H1 (cell line): Measurements from ENCODE around the gene NLRC5. TPM values are rescaled to one million over a fixed set of nuclear protein-coding genes. Genes with fewer than 3 reads are reported as not detected.

Experiments used
- CTCF ChIA-PET: fragments of 300-600 bp; sonication (Branson Sonifier 250); formaldehyde crosslinking; loops from one replicate; lab custom pipeline; 2021; ENCODE audit not compliant: partially characterized antibody; lab: Charles Lee
- POLR2A ChIA-PET: fragments of 300-600 bp; sonication (Branson Sonifier 250); formaldehyde crosslinking; loops from one replicate; lab custom pipeline; 2021; ENCODE audit warnings: inconsistent platforms; ENCODE audit not compliant: partially characterized antibody; lab: Charles Lee
- DNase-seq, 2 experiments: peaks; one replicate each; pipeline versions ENCODE4 v3.0.0 to v3.0.0-alpha.2; 2010 to 2022; ENCODE audit warnings: low spot score in 2 of 2, low read depth in 1 of 2, mixed read lengths in 1 of 2
- FAIRE-seq: peaks from 2 replicates; lab custom pipeline; 2011; peaks lifted over from hg19 to GRCh38; lab: Jason Lieb, UNC
- H2AFZ ChIP-seq: 2 replicates; pipeline ENCODE4 v1.8.1; 2012; ENCODE audit warnings: low read length, inconsistent platforms
- H2AK5ac ChIP-seq: 2 replicates; pipeline ENCODE4 v1.6.1; 2013; ENCODE audit warnings: low read depth, low read length
- H2BK120ac ChIP-seq: replicated peaks from 2 replicates; pipeline ENCODE3; 2013; ENCODE audit warnings: low read depth, low read length, inconsistent platforms
- H2BK12ac ChIP-seq: 2 replicates; pipeline ENCODE4 v1.6.1; 2013; ENCODE audit warnings: low read depth, low read length
- H2BK15ac ChIP-seq: 2 replicates; pipeline ENCODE4 v1.6.1; 2013; ENCODE audit warnings: low read length
- H2BK20ac ChIP-seq: 2 replicates; pipeline ENCODE4 v1.6.1; 2013; ENCODE audit warnings: low read length
- H2BK5ac ChIP-seq: 2 replicates; pipeline ENCODE4 v1.6.1; 2013; ENCODE audit warnings: low read depth, low read length
- H3K14ac ChIP-seq: 2 replicates; pipeline ENCODE4 v1.6.1; 2013; ENCODE audit warnings: inconsistent platforms; ENCODE audit not compliant: insufficient read length
- H3K18ac ChIP-seq: 2 replicates; pipeline ENCODE4 v1.6.1; 2013; ENCODE audit warnings: low read length; ENCODE audit errors: extremely low read depth
- H3K23ac ChIP-seq: 2 replicates; pipeline ENCODE4 v1.6.1; 2013; ENCODE audit warnings: inconsistent platforms; ENCODE audit not compliant: insufficient read length
- H3K23me2 ChIP-seq: 2 replicates; pipeline ENCODE4 v1.6.1; 2013; ENCODE audit warnings: low read depth, low read length
- H3K27ac ChIP-seq: 2 replicates; pipeline ENCODE4 v1.6.1; 2011; ENCODE audit warnings: low read depth, low read length, inconsistent platforms
- H3K27me3 ChIP-seq, 4 experiments: replicated peaks in 1 of 4; 1 replicate in 1 of 4; 2 replicates in 3 of 4; pipeline versions ENCODE4 v1.6.1 to v1.8.1; 2011 to 2013; ENCODE audit warnings: low read length in 3 of 4, mild to moderate bottlenecking in 3 of 4, inconsistent platforms in 2 of 4, mixed read lengths in 2 of 4, moderate library complexity in 1 of 4; ENCODE audit not compliant: control insufficient read depth in 3 of 4, insufficient read depth in 3 of 4; ENCODE audit errors: extremely low read depth in 1 of 4
- H3K36me3 ChIP-seq, 4 experiments: 2 replicates each; pipeline versions ENCODE4 v1.6.1 to v1.8.1; 2011 to 2013; ENCODE audit warnings: mild to moderate bottlenecking in 4 of 4, low read length in 3 of 4, moderate library complexity in 2 of 4, control low read depth in 1 of 4, inconsistent platforms in 1 of 4; ENCODE audit not compliant: insufficient read depth in 4 of 4, control insufficient read depth in 2 of 4
- H3K4ac ChIP-seq: replicated peaks from 2 replicates; pipeline ENCODE3; 2013; ENCODE audit warnings: low read length, low read depth, mixed read lengths, inconsistent platforms; ENCODE audit not compliant: insufficient read length
- H3K4me1 ChIP-seq, 4 experiments: replicated peaks in 1 of 4; 1 replicate in 1 of 4; 2 replicates in 3 of 4; pipeline versions ENCODE4 v1.6.1 to v1.8.1; 2011 to 2013; ENCODE audit warnings: low read length in 3 of 4, inconsistent platforms in 2 of 4, mixed read lengths in 1 of 4; ENCODE audit not compliant: insufficient read depth in 4 of 4, control insufficient read depth in 3 of 4
- H3K4me2 ChIP-seq, 2 experiments: 2 replicates each; pipeline versions ENCODE4 v1.6.1 to v1.8.1; 2011 to 2013; ENCODE audit warnings: low read depth in 2 of 2, low read length in 2 of 2, control low read depth in 1 of 2, inconsistent platforms in 1 of 2, mild to moderate bottlenecking in 1 of 2; ENCODE audit not compliant: insufficient read depth in 1 of 2
- H3K4me3 ChIP-seq, 4 experiments: fragments of 200-600, 300-600 bp in 1 of 4; sonication (generic), shearing (Covaris generic), sonication (Bioruptor Twin) in 1 of 4; 2 replicates each; pipeline versions ENCODE4 v1.5.1 to v1.8.1; 2011 to 2016; ENCODE audit warnings: low read length in 4 of 4, low read depth in 3 of 4, control low read depth in 2 of 4, inconsistent platforms in 2 of 4, mild to moderate bottlenecking in 2 of 4, mixed read lengths in 1 of 4, moderate library complexity in 1 of 4; ENCODE audit not compliant: insufficient read depth in 2 of 4; ENCODE audit errors: extremely low read depth in 1 of 4
- H3K56ac ChIP-seq: replicated peaks from 2 replicates; pipeline ENCODE3; 2013; ENCODE audit warnings: low read depth, mild to moderate bottlenecking, mixed read lengths, low read length, inconsistent platforms; ENCODE audit not compliant: insufficient read length
- H3K79me1 ChIP-seq: 2 replicates; pipeline ENCODE4 v1.6.1; 2013; ENCODE audit warnings: low read depth, low read length, control low read depth
- H3K79me2 ChIP-seq, 2 experiments: 2 replicates each; pipeline versions ENCODE4 v1.6.1 to v1.8.1; 2012 to 2013; ENCODE audit warnings: low read length in 2 of 2, mild to moderate bottlenecking in 2 of 2, inconsistent platforms in 1 of 2; ENCODE audit not compliant: insufficient read depth in 2 of 2, control insufficient read depth in 1 of 2
- H3K9ac ChIP-seq, 4 experiments: replicated peaks in 1 of 4; 1 replicate in 1 of 4; 2 replicates in 3 of 4; pipeline versions ENCODE4 v1.6.1 to v1.8.1; 2011 to 2013; ENCODE audit warnings: low read depth in 3 of 4, low read length in 3 of 4, control low read depth in 2 of 4, mild to moderate bottlenecking in 2 of 4, moderate library complexity in 2 of 4, inconsistent platforms in 1 of 4; ENCODE audit errors: extremely low read depth in 1 of 4
- H3K9me3 ChIP-seq, 2 experiments: 2 replicates each; pipeline versions ENCODE4 v1.6.1 to v1.8.1; 2012 to 2013; ENCODE audit warnings: mild to moderate bottlenecking in 2 of 2, moderate library complexity in 2 of 2, control low read depth in 1 of 2, inconsistent platforms in 1 of 2, low read depth in 1 of 2, low read length in 1 of 2, mixed read lengths in 1 of 2; ENCODE audit not compliant: insufficient read depth in 2 of 2
- H4K20me1 ChIP-seq, 2 experiments: replicated peaks in 1 of 2; 2 replicates each; pipeline versions ENCODE3 to v1.8.1; 2011 to 2013; ENCODE audit warnings: inconsistent platforms in 2 of 2, low read length in 2 of 2, mild to moderate bottlenecking in 1 of 2; ENCODE audit not compliant: insufficient read depth in 2 of 2, control insufficient read depth in 1 of 2
- H4K5ac ChIP-seq: 2 replicates; pipeline ENCODE4 v1.6.1; 2013; ENCODE audit warnings: low read length, low read depth, mixed read lengths, inconsistent platforms; ENCODE audit not compliant: insufficient read length
- H4K8ac ChIP-seq: 2 replicates; pipeline ENCODE4 v1.8.0; 2013; ENCODE audit warnings: mild to moderate bottlenecking, moderate library complexity, low read length, inconsistent platforms; ENCODE audit not compliant: insufficient read depth; ENCODE audit errors: extremely low read depth
- H4K91ac ChIP-seq: replicated peaks from 2 replicates; pipeline ENCODE3; 2013; ENCODE audit warnings: low read length, mixed read lengths, inconsistent platforms; ENCODE audit not compliant: insufficient read length
- RNF2 ChIP-seq: fragments of 200-900, 300-1000 bp; sonication (generic); IDR thresholded peaks from 2 replicates; pipeline ENCODE4 v1.7.1; 2016; ENCODE audit warnings: borderline replicate concordance, low read depth, mild to moderate bottlenecking, antibody characterized with exemption, low read length; ENCODE audit not compliant: poor library complexity, severe bottlenecking; ENCODE audit errors: missing control alignments
- WGBS, 2 experiments: shearing (Covaris generic) in 1 of 2; methylation state at CpG; one replicate each; pipeline versions ENCODE4 v1.1.6 to v1.1.7; 2013 to 2015; ENCODE audit warnings: low lambda C conversion rate in 2 of 2, mixed read lengths in 2 of 2, inconsistent platforms in 1 of 2, low coverage in 1 of 2, missing lambda C conversion rate in 1 of 2; ENCODE audit not compliant: insufficient replicate concordance in 2 of 2, insufficient coverage in 1 of 2, insufficient read length in 1 of 2; ENCODE audit errors: extremely low coverage in 1 of 2, missing lambda C conversion rate in 1 of 2; 5-methylcytosine and 5-hydroxymethylcytosine counted together
- polyA plus RNA-seq, 7 experiments: library from polyadenylated mRNA; depleted of rRNA in 3 of 7; stranded (reverse) in 5 of 7; unstranded in 2 of 7; fragments of >200 nt in 5 of 7; fragments of 200-250 nt in 2 of 7; gene quantifications; 1 replicate in 5 of 7; 2 replicates in 1 of 7; 4 replicates in 1 of 7; pipeline versions ENCODE4 v1.2.1 to v1.2.3, GENCODE V29; 2011 to 2013; ENCODE audit warnings: missing spikeins in 2 of 7, mixed read lengths in 2 of 7
- total RNA-seq: library from RNA; stranded (reverse); fragmentation: NEBNext Ultra II Directional; extraction: Animal tissue kit (Norgen Biotek cat#: 25700); gene quantifications from 2 replicates; pipeline ENCODE4 v1.2.1, GENCODE V29; 2021

NLRC5 gene
- total and polyA plus RNA-seq, 2 of the 8 experiments (the other 6 are each of a cell fraction or from before 2014, with no cell fraction given) = 2.2 to 3.2 TPM

DNA sequence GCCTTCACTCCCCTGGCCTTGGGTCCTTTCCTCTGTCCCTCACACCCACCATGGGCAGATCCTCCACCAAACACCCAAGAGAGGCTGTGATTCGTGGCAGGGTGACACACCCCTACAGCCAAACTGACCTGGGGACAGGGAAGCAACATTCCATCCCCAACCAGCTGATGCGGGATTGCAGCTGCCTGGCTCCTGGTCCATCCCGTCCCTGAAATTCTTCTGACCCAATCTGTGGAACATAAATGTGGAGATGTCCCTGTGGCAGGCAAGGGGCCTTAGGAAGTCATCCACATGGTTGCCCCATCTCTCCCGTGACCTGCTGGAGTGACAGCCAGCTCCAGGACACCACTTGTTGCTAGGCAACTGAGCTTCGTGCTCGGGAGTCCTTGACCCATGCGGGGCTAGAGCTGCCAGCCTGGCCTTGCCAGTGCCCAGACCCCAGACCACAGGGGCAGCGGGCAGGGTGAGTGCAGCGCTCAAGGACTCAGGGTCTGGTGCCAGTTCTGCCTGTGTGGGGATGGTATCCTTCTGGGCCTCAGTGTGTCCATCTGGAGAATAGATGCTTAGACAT is 69.0 kb downstream of the NLRC5 start:
- Histone ChIP-seq H2BK15ac (no peak overlapping the region), H2BK20ac (no peak overlapping the region), H3K4me2 (no peak overlapping the region), H3K14ac (no peak overlapping the region), H2BK5ac (no peak overlapping the region), H3K23ac (no peak overlapping the region), H4K91ac (no peak overlapping the region), H3K18ac (no peak overlapping the region), H4K5ac (no peak overlapping the region), H2AK5ac (no peak overlapping the region), H2BK12ac (no peak overlapping the region), H3K4me3 (no peak overlapping the region), H4K8ac (no peak overlapping the region), H3K79me2 (no peaks in the 10 kb centered on the region), H2AFZ (no peak overlapping the region), H3K4me1 (peaks cover 0 to 8% (median 3%) of the 10 kb centered on the region in 4 experiments; a peak in 3 of 7 replicates), H2BK120ac (no peak overlapping the region), H3K56ac (no peak overlapping the region), H4K20me1 (peaks cover 2 to 4% of the 10 kb centered on the region in 2 experiments), H3K4ac (no peak overlapping the region), H3K9me3 (no peaks in the 10 kb centered on the region), H3K36me3 (no peaks in the 10 kb centered on the region), H3K79me1 (no peaks in the 10 kb centered on the region), H3K9ac (peak overlapping the region in 1 of 4 experiments; percentile 37; a peak in 2 of 7 replicates), H3K23me2 (peaks cover 7% of the 10 kb centered on the region; the same call in 1 of the 2 replicates), H3K27me3 (no peaks in the 10 kb centered on the region), H3K27ac (no peak overlapping the region)
- WGBS, 2 experiments = 95% methylated on average over 9 of the region's 9 CpGs; no CpG with 5 or more reads in 1 of the 2 experiments
- FAIRE-seq (no peak), DNase-seq (no peak)
- TF ChIP-seq RNF2 = no peak
- POLR2A ChIA-PET = interaction anchor here (0.6 kb wide), 2 partner anchors 13 to 115 kb away, joined by 3 read pairs; no protein-coding TSS in a partner anchor
- CTCF ChIA-PET = interaction anchor here (1.2 to 1.9 kb wide), 2 partner anchors 27 to 85 kb away, joined by 3 to 5 read pairs; no protein-coding TSS in a partner anchor
